Kidney glomerular epithelial cell (primary cell): Measurements from ENCODE around the gene TCP11X1.
"Not testable (repeated sequence)": the region's sequence is repeated elsewhere in the genome, so short reads cannot be mapped to it uniquely, and the experiment has no call there.

Experiments
- DNase-seq: peaks from one replicate; lab custom pipeline; 2025; lab: John Stamatoyannopoulos, UW

The TCP11X1 gene

GRCh38 chrX:102214986-102215385 is at the start of gene TCP11X1:
Gene TCP11X1 (plus strand): TSS chrX:102215301.
- DNase-seq = not testable (repeated sequence)

DNA sequence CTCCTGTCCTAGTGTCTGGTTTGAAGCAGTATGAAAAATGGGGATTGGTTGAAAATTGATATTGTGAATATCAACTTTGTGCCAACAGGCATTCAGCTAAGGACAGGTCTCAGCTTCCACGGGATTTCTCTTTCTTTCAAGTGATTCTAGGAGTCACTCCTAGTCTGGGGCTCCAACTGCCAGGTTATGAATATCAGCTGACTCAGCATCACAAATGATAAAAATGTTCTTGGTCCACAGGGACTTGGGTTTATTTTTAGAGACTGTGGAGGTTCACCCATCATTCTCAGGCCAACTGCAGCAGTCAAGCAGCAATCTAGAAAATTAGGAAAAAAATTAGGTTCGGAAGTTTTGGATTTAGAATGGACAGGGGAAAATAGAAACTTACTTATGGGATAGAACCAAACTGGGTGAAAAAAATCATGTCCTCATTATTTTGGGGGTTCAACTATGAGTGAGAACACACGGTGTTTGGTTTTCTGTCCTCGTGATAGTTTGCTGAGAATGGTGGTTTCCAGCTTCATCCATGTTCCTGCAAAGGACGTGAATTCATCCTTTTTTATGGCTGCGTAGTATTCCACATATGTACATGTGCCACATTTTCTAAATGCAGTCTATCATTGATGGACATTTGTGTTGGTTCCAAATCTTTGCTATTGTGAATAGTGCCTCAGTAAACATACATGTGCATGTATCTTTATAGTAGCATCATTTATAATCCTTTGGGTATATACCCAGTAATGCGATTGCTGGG is 29.0 kb upstream of the TCP11X1 start:
- no peak for DNase-seq

- DNase-seq = not testable (repeated sequence)
These were observed 7.2 kb upstream of the TCP11X1 start for GRCh38 chrX:102207940-102208339.

DNA sequence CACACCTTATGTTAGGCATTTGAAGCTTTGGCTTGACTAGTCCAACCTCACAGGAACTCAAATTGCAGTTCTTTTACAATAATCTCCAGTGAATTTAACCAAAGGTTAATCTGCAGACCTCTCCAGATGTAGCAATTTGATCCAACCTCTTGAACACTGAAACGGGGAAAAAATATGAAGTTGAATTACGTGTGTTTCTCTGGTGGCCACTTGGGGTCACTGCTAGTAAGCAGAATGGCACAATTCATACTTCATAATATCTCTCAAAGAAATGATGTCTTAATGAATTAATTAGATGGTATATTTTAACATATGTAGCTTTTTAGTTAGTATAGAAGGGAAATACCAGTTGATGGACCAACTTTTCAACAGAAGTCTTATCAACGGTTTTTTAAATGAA is 1.4 kb downstream of the TCP11X1 start:
- DNase-seq = not testable (repeated sequence)

GRCh38 chrX:102235678-102236077 is 20.6 kb downstream of the TCP11X1 start:
- DNase-seq = not testable (repeated sequence)

GRCh38 chrX:102240265-102240664 is 25.2 kb downstream of the TCP11X1 start:
- not testable (repeated sequence) for DNase-seq

DNA sequence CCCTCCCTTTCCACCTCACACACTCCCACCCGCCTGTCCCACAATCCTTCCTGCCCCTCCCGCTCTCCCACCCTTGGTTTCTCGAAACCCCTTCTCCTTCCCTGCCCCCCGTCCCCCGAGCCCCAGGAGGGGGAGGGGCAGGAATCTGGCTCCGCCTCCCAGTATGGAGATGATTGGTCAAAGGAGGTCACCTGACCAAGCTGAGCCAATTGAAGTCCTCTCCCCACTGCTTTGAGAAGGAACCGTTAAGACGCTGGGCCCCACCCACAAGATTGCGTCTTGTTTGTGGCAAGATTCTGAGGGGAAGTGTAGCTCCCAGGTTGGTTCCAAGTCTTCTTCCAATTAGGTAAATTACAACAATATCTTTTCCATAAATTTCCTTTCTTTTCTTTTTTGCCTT is 31.8 kb downstream of the TCP11X1 start, which contains the start of gene NXF2:
Gene NXF2, plus strand, starts transcription at position 275 of the 400 bp plus-strand sequence. CDS start 59,912 bp downstream, outside the sequence.
- DNase-seq = not testable (repeated sequence)

GRCh38 chrX:102272231-102272630 is 57.1 kb downstream of the TCP11X1 start:
- DNase-seq = not testable (repeated sequence)
